ENCODE results near the gene NOXA1.

Gene NOXA1

GRCh38 chr9:137478613-137478961 lies 55.4 kb downstream of the NOXA1 start:
- peaks cover 0 to 7% of the 10 kb centered on the region in 2 experiments for H3K27me3 ChIP-seq (ENCODE audit: control insufficient read depth in 1 of 2, insufficient read depth in 1 of 2, low read length in 2 of 2)
- peak overlapping the region in 1 of 2 experiments; percentile 26 for H3K18ac ChIP-seq (ENCODE audit: low read depth in 1 of 2, low read length in 2 of 2)
- no peaks in the 10 kb centered on the region for H3K79me1 ChIP-seq (replicated peaks; ENCODE audit: low read length, poor library complexity, severe bottlenecking)
- H3K23ac ChIP-seq (ENCODE audit: low read length in 2 of 2) = no peak overlapping the region
- peaks cover 18% of the 10 kb centered on the region for H3K4me1 ChIP-seq (ENCODE audit: control insufficient read depth, insufficient read depth, low read depth, low read length)
- H3K9me3 ChIP-seq (ENCODE audit: control insufficient read depth, low read length) = peaks cover 11% of the 10 kb centered on the region
- no peak overlapping the region for H3K27ac ChIP-seq (ENCODE audit: low read length, poor library complexity, severe bottlenecking)
- no peak overlapping the region for H3K9ac ChIP-seq (ENCODE audit: low read length)
- H3K14ac ChIP-seq (ENCODE audit: low read length in 2 of 2) = peak overlapping the region in 1 of 2 experiments; percentile 26
- H4K91ac ChIP-seq (ENCODE audit: low read length) = no peak overlapping the region
- H3K4ac ChIP-seq (ENCODE audit: low read depth in 1 of 2, low read length in 2 of 2) = no peak overlapping the region
- H2BK12ac ChIP-seq (ENCODE audit: low read length in 2 of 2) = no peak overlapping the region
- DNase-seq = no peak
- no peak overlapping the region for H3K4me3 ChIP-seq (ENCODE audit: insufficient read depth in 1 of 2, low read depth in 1 of 2, low read length in 2 of 2)
- no peak overlapping the region for H2AFZ ChIP-seq (ENCODE audit: low read depth, low read length)
- H3K4me2 ChIP-seq (ENCODE audit: low read length, poor library complexity, severe bottlenecking) = no peak overlapping the region
- 87% methylated on average over 11 of the region's 11 CpGs for WGBS
- no peak overlapping the region for H2BK120ac ChIP-seq (ENCODE audit: low read depth, low read length)
- H2BK15ac ChIP-seq (ENCODE audit: low read depth, poor library complexity, severe bottlenecking) = no peak overlapping the region
- H2BK5ac ChIP-seq (ENCODE audit: low read depth, low read length, poor library complexity, severe bottlenecking) = no peak overlapping the region
- no peak overlapping the region for H4K8ac ChIP-seq (ENCODE audit: low read length)
- H2AK5ac ChIP-seq (ENCODE audit: low read length, severe bottlenecking) = no peak overlapping the region
- no peaks in the 10 kb centered on the region for H3K36me3 ChIP-seq (ENCODE audit: control insufficient read depth in 1 of 2, insufficient read depth in 2 of 2, low read depth in 1 of 2, low read length in 2 of 2)

GRCh38 chr9:137478962-137479861 lies 56.0 kb downstream of the NOXA1 start:
- H3K36me3 ChIP-seq (ENCODE audit: control insufficient read depth in 1 of 2, insufficient read depth in 2 of 2, low read depth in 1 of 2, low read length in 2 of 2) = no peaks in the 10 kb centered on the region
- H3K4me2 ChIP-seq (ENCODE audit: low read length, poor library complexity, severe bottlenecking) = no peak overlapping the region
- DNase-seq = peak; percentile 40
- peaks cover 18% of the 10 kb centered on the region for H3K4me1 ChIP-seq (ENCODE audit: control insufficient read depth, insufficient read depth, low read depth, low read length)
- H3K9ac ChIP-seq (ENCODE audit: low read length) = no peak overlapping the region
- H2AK5ac ChIP-seq (ENCODE audit: low read length, severe bottlenecking) = no peak overlapping the region
- no peak overlapping the region for H3K23ac ChIP-seq (ENCODE audit: low read length in 2 of 2)
- H4K8ac ChIP-seq (ENCODE audit: low read length) = no peak overlapping the region
- no peak overlapping the region for H2BK5ac ChIP-seq (ENCODE audit: low read depth, low read length, poor library complexity, severe bottlenecking)
- H3K14ac ChIP-seq (ENCODE audit: low read length in 2 of 2) = peak overlapping the region in 1 of 2 experiments; percentile 26
- H3K9me3 ChIP-seq (ENCODE audit: control insufficient read depth, low read length) = peaks cover 11% of the 10 kb centered on the region
- no peak overlapping the region for H3K4me3 ChIP-seq (ENCODE audit: insufficient read depth in 1 of 2, low read depth in 1 of 2, low read length in 2 of 2)
- H3K27me3 ChIP-seq (ENCODE audit: control insufficient read depth in 1 of 2, insufficient read depth in 1 of 2, low read length in 2 of 2) = peaks cover 0 to 7% of the 10 kb centered on the region in 2 experiments
- H3K4ac ChIP-seq (ENCODE audit: low read depth in 1 of 2, low read length in 2 of 2) = no peak overlapping the region
- peak overlapping the region; percentile 34 for H4K91ac ChIP-seq (ENCODE audit: low read length)
- WGBS = 83% methylated on average over 36 of the region's 36 CpGs
- no peaks in the 10 kb centered on the region for H3K79me1 ChIP-seq (replicated peaks; ENCODE audit: low read length, poor library complexity, severe bottlenecking)
- peak overlapping the region in 1 of 2 experiments; percentile 1 for H3K18ac ChIP-seq (ENCODE audit: low read depth in 1 of 2, low read length in 2 of 2)
- no peak overlapping the region for H2BK12ac ChIP-seq (ENCODE audit: low read length in 2 of 2)
- H2BK120ac ChIP-seq (ENCODE audit: low read depth, low read length) = no peak overlapping the region
- no peak overlapping the region for H2BK15ac ChIP-seq (ENCODE audit: low read depth, poor library complexity, severe bottlenecking)
- H3K27ac ChIP-seq (ENCODE audit: low read length, poor library complexity, severe bottlenecking) = no peak overlapping the region
- H2AFZ ChIP-seq (ENCODE audit: low read depth, low read length) = no peak overlapping the region

DNA sequence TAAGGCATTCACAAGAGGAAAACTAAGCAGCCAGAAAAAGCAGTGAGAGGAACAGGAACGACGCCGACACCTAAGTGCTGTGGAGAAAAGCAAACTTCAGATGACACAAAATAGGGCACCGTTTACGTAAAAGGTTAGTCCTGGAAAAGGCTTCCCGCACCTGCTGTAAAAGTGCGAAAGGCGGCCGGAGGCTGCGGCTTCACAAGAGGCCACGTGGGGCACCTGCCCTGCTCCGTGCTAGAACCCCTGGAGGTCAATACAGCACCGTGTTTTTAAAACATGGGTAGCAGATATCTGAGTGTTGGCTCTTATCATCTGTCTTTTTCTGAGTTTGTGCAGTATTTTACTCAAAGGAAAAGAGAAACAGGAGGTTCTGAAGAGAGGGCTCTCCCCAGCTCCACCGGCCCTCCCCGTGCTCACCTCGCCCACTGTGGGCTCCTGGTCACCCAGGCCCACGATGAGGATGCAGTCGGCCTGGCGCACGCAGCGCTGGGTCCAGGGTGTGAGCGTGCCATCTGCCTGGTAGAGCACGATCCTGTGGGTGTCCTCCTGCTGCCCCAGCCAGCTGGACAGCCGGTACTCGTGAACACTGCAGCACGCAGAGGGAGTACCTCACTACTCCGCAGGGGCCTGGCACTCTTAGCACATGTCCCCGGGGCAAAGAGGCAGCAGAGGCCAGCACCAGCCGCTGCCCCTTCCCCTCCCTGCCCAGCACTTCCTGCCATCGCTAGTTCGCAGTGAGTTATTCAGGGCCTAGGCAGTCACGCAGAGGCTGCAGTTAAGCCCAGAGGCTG lies 56.9 kb downstream of the NOXA1 start:
- Histone ChIP-seq H3K4me1 (ENCODE audit: control insufficient read depth, insufficient read depth, low read depth, low read length) (peaks cover 18% of the 10 kb centered on the region), H2AFZ (ENCODE audit: low read depth, low read length) (no peak overlapping the region), H3K14ac (ENCODE audit: low read length in 2 of 2) (peak overlapping the region in 1 of 2 experiments; percentile 5), H3K9ac (ENCODE audit: low read length) (no peak overlapping the region), H3K4me3 (ENCODE audit: insufficient read depth in 1 of 2, low read depth in 1 of 2, low read length in 2 of 2) (peak overlapping the region in 1 of 2 experiments; percentile 23), H2BK5ac (ENCODE audit: low read depth, low read length, poor library complexity, severe bottlenecking) (no peak overlapping the region), H3K4ac (ENCODE audit: low read depth in 1 of 2, low read length in 2 of 2) (peak overlapping the region in 1 of 2 experiments; percentile 63), H3K4me2 (ENCODE audit: low read length, poor library complexity, severe bottlenecking) (no peak overlapping the region), H4K8ac (ENCODE audit: low read length) (no peak overlapping the region), H2AK5ac (ENCODE audit: low read length, severe bottlenecking) (no peak overlapping the region), H3K36me3 (ENCODE audit: control insufficient read depth in 1 of 2, insufficient read depth in 2 of 2, low read depth in 1 of 2, low read length in 2 of 2) (no peaks in the 10 kb centered on the region), H3K9me3 (ENCODE audit: control insufficient read depth, low read length) (peaks cover 11% of the 10 kb centered on the region), H3K23ac (ENCODE audit: low read length in 2 of 2) (no peak overlapping the region), H3K18ac (ENCODE audit: low read depth in 1 of 2, low read length in 2 of 2) (peak overlapping the region; percentile 8 to 54), H3K27ac (ENCODE audit: low read length, poor library complexity, severe bottlenecking) (no peak overlapping the region), H3K27me3 (ENCODE audit: control insufficient read depth in 1 of 2, insufficient read depth in 1 of 2, low read length in 2 of 2) (peaks cover 0 to 7% of the 10 kb centered on the region in 2 experiments), H2BK120ac (ENCODE audit: low read depth, low read length) (no peak overlapping the region), H4K91ac (ENCODE audit: low read length) (peak overlapping the region; percentile 36), H2BK12ac (ENCODE audit: low read length in 2 of 2) (no peak overlapping the region), H3K79me1 (replicated peaks; ENCODE audit: low read length, poor library complexity, severe bottlenecking) (no peaks in the 10 kb centered on the region), H2BK15ac (ENCODE audit: low read depth, poor library complexity, severe bottlenecking) (no peak overlapping the region)
- no peak for DNase-seq
- 90% methylated on average over 32 of the region's 32 CpGs for WGBS
